ENCODE results near the gene IL27RA.
A peak's percentile ranks its signal among the peaks of the same experiment; 100 is the strongest.

Gene IL27RA

GRCh38 chr19:14081797-14082674, 50.5 kb downstream of the IL27RA start:
- Histone ChIP-seq H3K27me3 (ENCODE audit: insufficient read depth, low read length, poor library complexity, severe bottlenecking) (no peaks in the 10 kb centered on the region), H3K9ac (ENCODE audit: low read depth, low read length, poor library complexity, severe bottlenecking) (peak overlapping the region; percentile 83), H3K4me1 (ENCODE audit: insufficient read depth, low read length, poor library complexity, severe bottlenecking) (peaks cover 20% of the 10 kb centered on the region), H3F3A (ENCODE audit: low read depth) (no peaks in the 10 kb centered on the region), H3K36me3 (ENCODE audit: insufficient read depth, low read length) (no peaks in the 10 kb centered on the region), H3K9me3 (ENCODE audit: insufficient read depth, low read depth, low read length) (no peaks in the 10 kb centered on the region), H3K4me2 (ENCODE audit: low read depth, low read length, poor library complexity, severe bottlenecking) (peak overlapping the region; percentile 82), H2AFZ (ENCODE audit: low read length) (peak overlapping the region; percentile 88), H3K79me2 (ENCODE audit: insufficient read depth, low read length) (no peaks in the 10 kb centered on the region), H3K4me3 (ENCODE audit: low read length, poor library complexity, severe bottlenecking) (peak overlapping the region; percentile 83), H3K9me2 (replicated peaks; ENCODE audit: low read depth, low read length) (no peaks in the 10 kb centered on the region), H4K20me1 (ENCODE audit: insufficient read depth, low read length, poor library complexity, severe bottlenecking) (no peaks in the 10 kb centered on the region)
- TF ChIP-seq, protein P1, sequence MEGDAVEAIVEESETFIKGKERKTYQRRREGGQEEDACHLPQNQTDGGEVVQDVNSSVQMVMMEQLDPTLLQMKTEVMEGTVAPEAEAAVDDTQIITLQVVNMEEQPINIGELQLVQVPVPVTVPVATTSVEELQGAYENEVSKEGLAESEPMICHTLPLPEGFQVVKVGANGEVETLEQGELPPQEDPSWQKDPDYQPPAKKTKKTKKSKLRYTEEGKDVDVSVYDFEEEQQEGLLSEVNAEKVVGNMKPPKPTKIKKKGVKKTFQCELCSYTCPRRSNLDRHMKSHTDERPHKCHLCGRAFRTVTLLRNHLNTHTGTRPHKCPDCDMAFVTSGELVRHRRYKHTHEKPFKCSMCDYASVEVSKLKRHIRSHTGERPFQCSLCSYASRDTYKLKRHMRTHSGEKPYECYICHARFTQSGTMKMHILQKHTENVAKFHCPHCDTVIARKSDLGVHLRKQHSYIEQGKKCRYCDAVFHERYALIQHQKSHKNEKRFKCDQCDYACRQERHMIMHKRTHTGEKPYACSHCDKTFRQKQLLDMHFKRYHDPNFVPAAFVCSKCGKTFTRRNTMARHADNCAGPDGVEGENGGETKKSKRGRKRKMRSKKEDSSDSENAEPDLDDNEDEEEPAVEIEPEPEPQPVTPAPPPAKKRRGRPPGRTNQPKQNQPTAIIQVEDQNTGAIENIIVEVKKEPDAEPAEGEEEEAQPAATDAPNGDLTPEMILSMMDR (conservative IDR thresholded peaks at IDR 0.05; ENCODE audit: low read length), result no peak
- no peak for TF ChIP-seq EZH2phosphoT487 (IDR thresholded peaks at IDR 0.05; ENCODE audit: borderline replicate concordance)

DNA sequence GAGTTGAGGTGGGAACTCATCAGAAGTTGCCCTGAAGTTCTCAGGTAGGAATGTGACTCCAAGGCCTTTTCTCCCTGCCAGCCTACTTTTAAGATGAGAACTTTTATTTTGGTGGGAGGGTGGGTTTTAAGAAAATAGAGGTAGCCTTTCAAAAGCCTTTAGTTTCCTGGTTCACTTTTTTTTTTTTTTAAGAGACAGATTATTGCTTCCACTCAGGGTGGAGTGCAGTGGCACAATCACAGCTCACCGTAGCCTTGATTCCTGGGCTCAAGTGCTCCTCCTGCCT, 51.1 kb downstream of the IL27RA start:
- TF ChIP-seq, protein P1 (conservative IDR thresholded peaks at IDR 0.05; ENCODE audit: low read length), result no peak
- TF ChIP-seq EZH2phosphoT487 (IDR thresholded peaks at IDR 0.05; ENCODE audit: borderline replicate concordance), result no peak
- H3K79me2 ChIP-seq (ENCODE audit: insufficient read depth, low read length), result no peaks in the 10 kb centered on the region
- no peaks in the 10 kb centered on the region for H3K27me3 ChIP-seq (ENCODE audit: insufficient read depth, low read length, poor library complexity, severe bottlenecking)
- no peaks in the 10 kb centered on the region; the same call in 1 of the 2 replicates for H3F3A ChIP-seq (ENCODE audit: low read depth)
- H4K20me1 ChIP-seq (ENCODE audit: insufficient read depth, low read length, poor library complexity, severe bottlenecking), result no peaks in the 10 kb centered on the region
- no peaks in the 10 kb centered on the region for H3K9me3 ChIP-seq (ENCODE audit: insufficient read depth, low read depth, low read length)
- H3K4me3 ChIP-seq (ENCODE audit: low read length, poor library complexity, severe bottlenecking), result peak overlapping the region; percentile 83
- no peaks in the 10 kb centered on the region for H3K9me2 ChIP-seq (replicated peaks; ENCODE audit: low read depth, low read length)
- no peaks in the 10 kb centered on the region for H3K36me3 ChIP-seq (ENCODE audit: insufficient read depth, low read length)
- H3K4me1 ChIP-seq (ENCODE audit: insufficient read depth, low read length, poor library complexity, severe bottlenecking), result peaks cover 20% of the 10 kb centered on the region
- H2AFZ ChIP-seq (ENCODE audit: low read length), result no peak overlapping the region
- H3K4me2 ChIP-seq (ENCODE audit: low read depth, low read length, poor library complexity, severe bottlenecking), result peak overlapping the region; percentile 82
- H3K9ac ChIP-seq (ENCODE audit: low read depth, low read length, poor library complexity, severe bottlenecking), result no peak overlapping the region

DNA sequence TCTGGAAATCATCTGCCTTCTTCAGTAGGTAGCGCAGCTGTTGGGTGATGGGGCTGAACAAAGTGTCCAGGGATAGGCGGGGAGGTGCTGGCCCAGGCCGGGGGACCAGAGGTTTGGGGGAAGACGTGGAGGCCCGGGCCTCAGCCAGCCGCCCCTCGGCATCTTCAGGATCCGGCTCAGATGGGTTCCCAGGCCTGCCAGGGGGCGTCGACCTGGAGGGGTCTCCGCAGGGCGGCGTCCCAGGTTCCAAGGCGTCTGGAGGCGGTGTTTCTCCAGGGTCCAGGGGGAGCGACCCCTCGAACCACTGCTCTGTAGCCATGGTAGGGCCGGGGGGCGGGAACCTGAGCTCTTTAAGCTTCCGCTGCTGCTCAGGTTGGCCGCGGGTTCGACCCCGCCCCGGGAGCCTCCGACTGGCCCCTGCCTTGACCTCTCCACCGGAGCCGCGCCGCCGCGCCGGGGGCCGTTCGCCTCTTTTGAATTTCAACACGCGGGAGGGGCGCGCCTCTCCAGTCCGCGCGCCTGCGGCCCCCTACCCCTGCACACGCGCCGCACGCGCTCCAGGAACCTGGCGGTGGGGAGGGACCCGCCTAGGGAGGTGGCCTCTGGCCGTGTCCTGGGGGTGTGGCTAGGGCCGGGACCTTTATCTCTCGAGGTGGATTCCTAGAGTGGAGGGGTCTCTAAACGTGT, 53.9 kb downstream of the IL27RA start, which contains the start of gene C19orf67:
C19orf67 (minus strand) TSS at position 475 of the 687 bp plus-strand sequence; CDS start at position 319, 156 bp downstream.
- H4K20me1 ChIP-seq (ENCODE audit: insufficient read depth, low read length, poor library complexity, severe bottlenecking), result peaks cover 11% of the 10 kb centered on the region
- H3K4me3 ChIP-seq (ENCODE audit: low read length, poor library complexity, severe bottlenecking), result no peak within 1 kb of the TSS
- no peaks in the 10 kb centered on the region for H3K9me3 ChIP-seq (ENCODE audit: insufficient read depth, low read depth, low read length)
- no peak for TF ChIP-seq EZH2phosphoT487 (IDR thresholded peaks at IDR 0.05; ENCODE audit: borderline replicate concordance)
- TF ChIP-seq, protein P1 (conservative IDR thresholded peaks at IDR 0.05; ENCODE audit: low read length), result no peak
- no peak within 1 kb of the TSS for H2AFZ ChIP-seq (ENCODE audit: low read length)
- peaks cover 12% of the 10 kb centered on the region; the same call in 1 of the 2 replicates for H3K79me2 ChIP-seq (ENCODE audit: insufficient read depth, low read length)
- H3K36me3 ChIP-seq (ENCODE audit: insufficient read depth, low read length), result no peaks in the 10 kb centered on the region; the same call in 1 of the 2 replicates
- H3K9ac ChIP-seq (ENCODE audit: low read depth, low read length, poor library complexity, severe bottlenecking), result no peak within 1 kb of the TSS
- peaks cover 21% of the 10 kb centered on the region for H3K4me1 ChIP-seq (ENCODE audit: insufficient read depth, low read length, poor library complexity, severe bottlenecking)
- no peaks in the 10 kb centered on the region for H3K27me3 ChIP-seq (ENCODE audit: insufficient read depth, low read length, poor library complexity, severe bottlenecking)
- no peaks in the 10 kb centered on the region; the same call in 1 of the 2 replicates for H3F3A ChIP-seq (ENCODE audit: low read depth)
- no peak within 1 kb of the TSS for H3K4me2 ChIP-seq (ENCODE audit: low read depth, low read length, poor library complexity, severe bottlenecking)
- no peaks in the 10 kb centered on the region for H3K9me2 ChIP-seq (replicated peaks; ENCODE audit: low read depth, low read length)
